Central memory CD4-positive, alpha-beta T cell (primary cell): ENCODE data around the gene USP17L25.
"Not testable (repeated sequence)": the region's sequence is repeated elsewhere in the genome, so short reads cannot be mapped to it uniquely, and the experiment has no call there.

Source experiments
- DNase-seq: peaks from one replicate; pipeline ENCODE4 v3.0.0; 2022
- total RNA-seq, 3 experiments: gene quantifications; one replicate each; lab custom pipeline; 2026; lab: John Stamatoyannopoulos, UW

USP17L25 gene
- total RNA-seq = 0 reads per million in 3 experiments

- DNase-seq = not testable (repeated sequence)
Measured at GRCh38 chr4:9329611-9330010, at the start of gene USP17L25. Gene USP17L25 (plus strand): TSS chr4:9329911. CDS start chr4:9329911, 0 bp downstream.

- not testable (repeated sequence) for DNase-seq
Measured at GRCh38 chr4:9324191-9324590, 5.5 kb upstream of the USP17L25 start.

GRCh38 chr4:9324865-9325264 lies 4.8 kb upstream of the USP17L25 start, which contains the start of gene USP17L24:
Gene USP17L24 (plus strand): TSS chr4:9325165. CDS start chr4:9325165, 0 bp downstream.
- DNase-seq = not testable (repeated sequence)

GRCh38 chr4:9334358-9334757 lies 4.6 kb downstream of the USP17L25 start, which contains the start of gene USP17L26:
Gene USP17L26 (plus strand): TSS chr4:9334658. CDS start chr4:9334658, 0 bp downstream.
- not testable (repeated sequence) for DNase-seq

- DNase-seq = not testable (repeated sequence)
Measured at GRCh38 chr4:9339103-9339502, 9.4 kb downstream of the USP17L25 start, which contains the start of gene USP17L5. Gene USP17L5 (plus strand): TSS chr4:9339403. CDS start chr4:9339403, 0 bp downstream.

GRCh38 chr4:9343848-9344247 lies 14.1 kb downstream of the USP17L25 start, which contains the start of gene USP17L27:
Gene USP17L27 (plus strand): TSS chr4:9344148. CDS start chr4:9344148, 0 bp downstream.
- DNase-seq = not testable (repeated sequence)

GRCh38 chr4:9348593-9348992 lies 18.9 kb downstream of the USP17L25 start, which contains the start of gene USP17L28:
Gene USP17L28 (plus strand): TSS chr4:9348893. CDS start chr4:9348893, 0 bp downstream.
- not testable (repeated sequence) for DNase-seq

- not testable (repeated sequence) for DNase-seq
Measured at GRCh38 chr4:9350866-9351265, 21.2 kb downstream of the USP17L25 start.

- DNase-seq = not testable (repeated sequence)
Measured at GRCh38 chr4:9353338-9353737, 23.6 kb downstream of the USP17L25 start, which contains the start of gene USP17L29. Gene USP17L29 (plus strand): TSS chr4:9353638. CDS start chr4:9353638, 0 bp downstream.

GRCh38 chr4:9362829-9363228 lies 33.1 kb downstream of the USP17L25 start, which contains the start of gene USP17L30:
Gene USP17L30 (plus strand): TSS chr4:9363129. CDS start chr4:9363129, 0 bp downstream.
- DNase-seq = not testable (repeated sequence)

GRCh38 chr4:9379881-9380280 lies 50.2 kb downstream of the USP17L25 start:
- DNase-seq = not testable (repeated sequence)
